Measurements from ENCODE around the gene RPGRIP1.
A peak's percentile ranks its signal among the peaks of the same experiment; 100 is the strongest.

The RPGRIP1 gene

DNA sequence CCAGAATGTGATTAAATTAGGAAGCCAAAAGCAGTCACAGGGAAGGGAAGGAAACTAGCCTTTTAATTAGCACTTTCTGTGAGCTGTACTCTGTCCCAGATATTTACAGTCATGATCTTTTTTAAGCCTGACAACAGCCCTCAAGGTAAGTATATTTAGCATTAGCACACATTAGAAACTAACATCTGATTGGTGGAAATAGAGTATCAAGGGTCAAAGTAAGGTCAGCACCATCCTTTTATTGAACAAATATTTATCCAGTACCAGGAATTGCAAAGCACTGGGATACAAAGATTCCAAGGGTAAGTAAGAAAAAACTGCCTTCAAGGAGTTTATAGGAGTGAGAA, 28.2 kb downstream of the RPGRIP1 start:
- H3K9me3 ChIP-seq (ENCODE audit: insufficient read depth, low read depth, low read length): no peaks in the 10 kb centered on the region
- H3K9me2 ChIP-seq (replicated peaks; ENCODE audit: low read depth, low read length): no peaks in the 10 kb centered on the region
- H3K4me3 ChIP-seq (ENCODE audit: low read length, poor library complexity, severe bottlenecking): peak overlapping the region; percentile 59
- H3F3A ChIP-seq (ENCODE audit: low read depth): no peaks in the 10 kb centered on the region
- H3K36me3 ChIP-seq (ENCODE audit: insufficient read depth, low read length): no peaks in the 10 kb centered on the region
- no peak for TF ChIP-seq EZH2phosphoT487 (IDR thresholded peaks at IDR 0.05; ENCODE audit: borderline replicate concordance)
- TF ChIP-seq, protein P1, sequence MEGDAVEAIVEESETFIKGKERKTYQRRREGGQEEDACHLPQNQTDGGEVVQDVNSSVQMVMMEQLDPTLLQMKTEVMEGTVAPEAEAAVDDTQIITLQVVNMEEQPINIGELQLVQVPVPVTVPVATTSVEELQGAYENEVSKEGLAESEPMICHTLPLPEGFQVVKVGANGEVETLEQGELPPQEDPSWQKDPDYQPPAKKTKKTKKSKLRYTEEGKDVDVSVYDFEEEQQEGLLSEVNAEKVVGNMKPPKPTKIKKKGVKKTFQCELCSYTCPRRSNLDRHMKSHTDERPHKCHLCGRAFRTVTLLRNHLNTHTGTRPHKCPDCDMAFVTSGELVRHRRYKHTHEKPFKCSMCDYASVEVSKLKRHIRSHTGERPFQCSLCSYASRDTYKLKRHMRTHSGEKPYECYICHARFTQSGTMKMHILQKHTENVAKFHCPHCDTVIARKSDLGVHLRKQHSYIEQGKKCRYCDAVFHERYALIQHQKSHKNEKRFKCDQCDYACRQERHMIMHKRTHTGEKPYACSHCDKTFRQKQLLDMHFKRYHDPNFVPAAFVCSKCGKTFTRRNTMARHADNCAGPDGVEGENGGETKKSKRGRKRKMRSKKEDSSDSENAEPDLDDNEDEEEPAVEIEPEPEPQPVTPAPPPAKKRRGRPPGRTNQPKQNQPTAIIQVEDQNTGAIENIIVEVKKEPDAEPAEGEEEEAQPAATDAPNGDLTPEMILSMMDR (conservative IDR thresholded peaks at IDR 0.05; ENCODE audit: low read length): no peak
- H3K27me3 ChIP-seq (ENCODE audit: insufficient read depth, low read length, poor library complexity, severe bottlenecking): no peaks in the 10 kb centered on the region
- H3K4me1 ChIP-seq (ENCODE audit: insufficient read depth, low read length, poor library complexity, severe bottlenecking): peaks cover 4% of the 10 kb centered on the region
- no peaks in the 10 kb centered on the region for H3K79me2 ChIP-seq (ENCODE audit: insufficient read depth, low read length)
- H3K4me2 ChIP-seq (ENCODE audit: low read depth, low read length, poor library complexity, severe bottlenecking): peak overlapping the region; percentile 71
- H2AFZ ChIP-seq (ENCODE audit: low read length): peak overlapping the region; percentile 92
- H3K9ac ChIP-seq (ENCODE audit: low read depth, low read length, poor library complexity, severe bottlenecking): peak overlapping the region; percentile 35
- no peaks in the 10 kb centered on the region for H4K20me1 ChIP-seq (ENCODE audit: insufficient read depth, low read length, poor library complexity, severe bottlenecking)

DNA sequence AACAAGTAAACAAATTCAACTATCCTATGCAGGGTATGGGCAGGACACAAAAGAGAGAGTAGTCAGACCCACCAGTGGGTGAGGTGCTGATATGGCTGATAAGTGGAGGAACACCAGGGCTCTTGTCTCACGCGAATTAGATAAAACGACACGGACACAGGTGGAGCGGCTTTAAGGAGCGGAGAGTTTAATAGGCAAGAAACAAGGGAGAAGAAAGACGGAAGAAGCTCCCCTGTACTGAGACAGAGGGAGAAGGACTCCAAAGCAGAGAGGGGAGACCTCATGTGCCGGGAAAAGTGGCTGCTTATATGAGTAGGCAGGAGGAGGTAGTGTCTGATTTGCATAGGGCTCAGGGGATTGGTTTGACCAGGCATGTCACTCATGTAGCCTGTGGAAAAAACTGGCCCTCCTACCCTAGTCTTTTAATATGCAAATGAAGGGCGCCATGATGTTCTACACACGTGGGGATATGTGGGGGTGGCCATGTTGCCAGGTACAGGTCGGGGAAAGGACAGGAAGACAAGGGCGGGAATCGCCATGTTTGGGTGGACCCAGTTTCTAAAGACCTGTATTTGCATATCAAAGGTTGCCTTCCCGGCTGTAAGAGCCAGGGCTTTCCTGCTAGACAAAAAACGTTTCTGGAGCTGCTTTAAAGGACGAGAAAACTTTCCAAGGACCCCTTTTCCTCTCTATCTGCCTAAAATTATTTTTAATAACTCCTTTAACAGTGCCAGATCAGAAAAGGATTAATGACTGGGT, 28.8 kb downstream of the RPGRIP1 start:
- H3K9ac ChIP-seq (ENCODE audit: low read depth, low read length, poor library complexity, severe bottlenecking): peak overlapping the region; percentile 50
- no peaks in the 10 kb centered on the region for H4K20me1 ChIP-seq (ENCODE audit: insufficient read depth, low read length, poor library complexity, severe bottlenecking)
- H3K27me3 ChIP-seq (ENCODE audit: insufficient read depth, low read length, poor library complexity, severe bottlenecking): no peaks in the 10 kb centered on the region
- no peaks in the 10 kb centered on the region for H3K9me2 ChIP-seq (replicated peaks; ENCODE audit: low read depth, low read length)
- H3K4me2 ChIP-seq (ENCODE audit: low read depth, low read length, poor library complexity, severe bottlenecking): peak overlapping the region; percentile 71
- TF ChIP-seq, protein P1 (conservative IDR thresholded peaks at IDR 0.05; ENCODE audit: low read length): no peak
- no peak for TF ChIP-seq EZH2phosphoT487 (IDR thresholded peaks at IDR 0.05; ENCODE audit: borderline replicate concordance)
- H3K4me3 ChIP-seq (ENCODE audit: low read length, poor library complexity, severe bottlenecking): peak overlapping the region; percentile 59
- no peaks in the 10 kb centered on the region for H3F3A ChIP-seq (ENCODE audit: low read depth)
- peak overlapping the region; percentile 92 for H2AFZ ChIP-seq (ENCODE audit: low read length)
- peaks cover 4% of the 10 kb centered on the region for H3K4me1 ChIP-seq (ENCODE audit: insufficient read depth, low read length, poor library complexity, severe bottlenecking)
- H3K79me2 ChIP-seq (ENCODE audit: insufficient read depth, low read length): no peaks in the 10 kb centered on the region
- H3K9me3 ChIP-seq (ENCODE audit: insufficient read depth, low read depth, low read length): no peaks in the 10 kb centered on the region
- no peaks in the 10 kb centered on the region for H3K36me3 ChIP-seq (ENCODE audit: insufficient read depth, low read length)

DNA sequence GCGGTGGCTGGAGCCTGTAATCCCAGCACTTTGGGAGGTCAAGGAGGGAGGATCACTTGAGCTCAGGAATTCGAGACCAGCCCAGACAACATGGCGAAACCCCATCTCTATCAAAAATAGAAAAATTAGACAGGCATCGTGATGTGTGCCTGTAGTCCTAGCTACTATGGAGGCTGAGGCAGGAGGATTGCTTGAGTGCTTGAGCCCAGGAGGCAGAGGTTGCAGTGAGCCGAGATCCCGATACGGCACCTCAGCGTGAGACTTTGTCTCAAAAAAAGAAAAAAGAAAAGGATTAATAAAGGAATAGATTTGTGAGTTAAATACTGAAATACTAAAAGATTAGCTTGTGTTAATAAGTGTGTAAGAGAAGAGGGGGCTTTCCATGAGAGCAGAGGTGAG, 29.4 kb downstream of the RPGRIP1 start:
- Histone ChIP-seq H3K4me3 (ENCODE audit: low read length, poor library complexity, severe bottlenecking) (peak overlapping the region; percentile 55), H3K27me3 (ENCODE audit: insufficient read depth, low read length, poor library complexity, severe bottlenecking) (no peaks in the 10 kb centered on the region), H4K20me1 (ENCODE audit: insufficient read depth, low read length, poor library complexity, severe bottlenecking) (no peaks in the 10 kb centered on the region), H3K36me3 (ENCODE audit: insufficient read depth, low read length) (no peaks in the 10 kb centered on the region), H3K9me3 (ENCODE audit: insufficient read depth, low read depth, low read length) (no peaks in the 10 kb centered on the region), H3K9me2 (replicated peaks; ENCODE audit: low read depth, low read length) (no peaks in the 10 kb centered on the region), H3K4me1 (ENCODE audit: insufficient read depth, low read length, poor library complexity, severe bottlenecking) (peaks cover 4% of the 10 kb centered on the region), H3K4me2 (ENCODE audit: low read depth, low read length, poor library complexity, severe bottlenecking) (peak overlapping the region; percentile 71), H3F3A (ENCODE audit: low read depth) (no peaks in the 10 kb centered on the region), H3K9ac (ENCODE audit: low read depth, low read length, poor library complexity, severe bottlenecking) (peak overlapping the region; percentile 50), H2AFZ (ENCODE audit: low read length) (peak overlapping the region; percentile 92), H3K79me2 (ENCODE audit: insufficient read depth, low read length) (no peaks in the 10 kb centered on the region)
- TF ChIP-seq, protein P1 (conservative IDR thresholded peaks at IDR 0.05; ENCODE audit: low read length): no peak
- TF ChIP-seq EZH2phosphoT487 (IDR thresholded peaks at IDR 0.05; ENCODE audit: borderline replicate concordance): no peak

Data from Loucy (cell line).